ENCODE measurements around the gene ABCD2.
"Not testable (repeated sequence)": the region's sequence is repeated elsewhere in the genome, so short reads cannot be mapped to it uniquely, and the experiment has no call there.

ABCD2 gene

DNA sequence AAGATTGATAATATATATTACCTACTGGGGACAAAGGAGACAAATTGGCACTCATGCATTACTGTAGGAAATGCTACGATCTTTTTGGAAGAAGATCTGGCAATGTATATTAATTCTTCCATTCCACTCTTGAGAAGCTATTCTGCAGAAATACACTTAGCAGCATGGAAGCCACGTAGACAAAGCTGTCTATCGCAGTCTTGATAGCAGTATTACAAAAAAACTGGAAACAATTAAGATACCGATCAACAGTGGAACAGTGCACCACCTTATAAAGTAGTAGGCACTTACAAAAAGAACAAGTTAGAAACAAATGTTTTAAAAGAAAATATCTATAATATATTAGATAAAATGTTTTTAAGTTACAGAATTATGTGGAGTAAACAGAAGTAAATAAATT lies 87.2 kb downstream of the ABCD2 start:
- no peak for DNase-seq

DNA sequence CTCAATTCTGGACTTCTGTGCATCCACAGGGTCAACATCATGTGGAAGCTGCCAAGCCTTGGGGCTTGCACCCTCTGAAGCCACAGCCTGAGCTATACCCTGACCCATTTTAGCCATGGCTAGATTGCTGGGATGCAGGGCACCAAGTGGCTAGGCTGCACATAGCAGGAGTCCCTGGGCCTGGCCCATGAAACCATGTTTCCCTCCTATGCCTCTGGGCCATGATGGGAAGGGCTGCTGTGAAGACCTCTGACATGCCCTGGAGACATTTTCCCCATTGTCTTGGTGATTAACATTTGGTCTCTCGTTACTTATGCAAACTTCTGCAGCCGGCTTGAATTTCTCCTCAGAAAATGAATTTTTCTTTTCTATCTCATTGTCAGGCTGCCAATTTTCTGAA lies 92.6 kb downstream of the ABCD2 start:
- no peak for DNase-seq

DNA sequence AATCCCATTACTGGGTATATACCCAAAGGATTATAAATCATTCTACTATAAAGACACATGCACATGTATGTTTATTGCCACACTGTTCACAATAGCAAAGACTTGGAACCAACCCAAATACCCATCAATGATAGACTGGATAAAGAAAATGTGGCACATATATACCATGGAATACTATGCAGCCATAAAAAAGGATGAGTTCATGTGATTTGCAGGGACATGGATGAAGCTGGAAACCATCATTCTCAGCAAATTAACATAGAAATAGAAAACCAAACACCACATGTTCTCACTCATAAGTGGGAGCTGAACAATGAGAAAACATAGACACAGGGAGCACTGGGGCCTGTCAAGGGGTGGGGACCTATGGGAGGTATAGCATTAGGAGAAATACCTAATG lies 97.4 kb downstream of the ABCD2 start:
- not testable (repeated sequence) for DNase-seq

DNA sequence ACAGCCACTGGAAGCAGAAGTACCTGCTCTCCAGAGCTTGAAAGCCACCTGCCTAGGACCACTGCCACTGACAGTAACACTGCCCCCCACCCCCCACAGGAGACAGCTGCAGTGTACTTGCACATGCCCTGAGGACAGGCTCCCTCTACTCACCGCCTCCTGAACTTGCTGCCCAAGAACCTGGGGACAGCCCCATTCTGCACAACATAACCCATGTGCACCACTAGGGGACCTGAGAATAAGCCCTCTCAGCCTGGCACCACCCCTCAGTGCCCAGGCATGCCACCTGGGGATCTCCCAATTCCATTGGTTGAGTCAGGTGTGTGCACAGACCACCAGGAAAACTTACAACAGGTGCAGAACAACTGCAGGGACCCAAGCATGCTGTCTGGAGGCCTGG lies 109.6 kb downstream of the ABCD2 start:
- no peak for DNase-seq

DNA sequence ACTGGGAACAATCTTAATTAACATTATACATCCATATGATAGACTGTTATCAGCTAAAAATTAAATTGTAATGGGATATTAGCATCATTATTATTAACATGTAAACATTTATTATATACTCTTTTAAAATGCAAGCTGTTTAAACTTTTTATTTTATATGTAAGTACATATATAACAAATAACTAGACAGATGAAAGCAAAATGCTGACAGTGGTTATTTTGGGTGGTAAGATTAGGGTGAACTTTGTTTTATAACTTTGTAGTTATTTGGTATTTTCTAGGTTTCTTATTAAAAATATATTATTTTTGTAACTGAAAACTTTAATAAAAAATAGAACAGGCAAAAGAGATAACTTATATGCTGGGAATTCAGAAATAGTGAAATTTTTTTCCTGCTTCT lies 114.0 kb downstream of the ABCD2 start:
- no peak for DNase-seq

DNA sequence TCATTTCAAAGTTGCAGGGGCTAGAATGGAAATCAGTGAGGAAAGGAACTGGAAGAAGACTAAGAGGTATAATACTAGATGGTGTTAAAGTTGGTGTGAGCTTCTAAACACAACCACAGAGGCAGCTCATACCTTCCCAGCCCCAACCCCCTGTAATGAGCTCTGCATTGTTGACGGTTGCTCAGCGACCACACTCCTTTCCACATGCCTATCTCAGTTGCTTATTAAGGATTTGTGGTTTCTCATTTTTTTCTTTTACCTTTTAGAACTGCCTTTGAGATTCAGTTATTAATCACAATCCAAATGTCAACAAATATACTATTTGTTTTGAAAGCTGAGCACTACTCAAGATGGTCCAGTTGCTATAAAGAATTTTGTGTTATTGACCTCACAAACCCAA lies 114.6 kb downstream of the ABCD2 start:
- DNase-seq = no peak

DNA sequence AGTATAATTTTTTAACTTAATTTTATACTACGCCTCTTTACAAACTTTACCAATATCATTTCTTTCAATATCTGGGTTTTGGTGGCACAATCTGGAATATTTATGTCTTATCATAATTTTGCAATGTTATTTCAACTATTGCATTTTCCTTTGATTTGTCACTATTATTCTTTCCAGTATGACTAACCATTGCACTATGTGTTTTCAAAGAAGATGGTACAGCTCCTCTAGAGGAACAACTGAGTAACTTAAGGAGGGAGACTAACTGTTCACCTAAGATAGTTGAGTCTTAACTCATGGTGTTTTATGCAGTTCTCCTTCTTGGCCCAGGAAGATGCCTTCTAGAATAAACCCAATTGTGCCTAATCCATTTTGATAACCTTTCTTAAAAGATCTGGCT lies 116.2 kb downstream of the ABCD2 start:
- DNase-seq = no peak

DNA sequence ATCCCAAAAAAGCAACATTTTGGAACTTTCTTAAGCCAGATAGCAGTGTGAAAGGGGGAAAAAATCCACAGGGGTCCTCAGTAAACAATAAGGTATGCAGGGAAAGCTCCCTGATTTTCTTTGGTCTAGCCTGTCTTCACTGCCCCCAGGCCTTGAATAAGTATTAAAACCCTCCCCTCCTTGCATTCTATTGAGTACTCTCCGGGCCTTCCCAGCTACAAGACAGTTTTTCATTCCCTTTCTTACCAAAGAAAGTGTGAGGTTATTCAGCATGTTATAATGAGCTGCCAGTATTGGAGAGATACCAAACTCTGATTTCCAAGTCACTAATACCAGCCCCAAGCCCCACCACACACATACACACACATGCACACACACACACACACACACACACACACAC lies 116.9 kb downstream of the ABCD2 start:
- no peak for DNase-seq
